GM21737 (cell line): ENCODE results near the gene C11orf86.

Source experiments
- ATAC-seq: cut with Tn5 transposase; IDR thresholded peaks from one replicate; pipeline ENCODE4 v1.9.1; 2021; ENCODE audit warnings: mild to moderate bottlenecking, moderate library complexity; ENCODE audit not compliant: unreplicated experiment

Gene C11orf86

DNA sequence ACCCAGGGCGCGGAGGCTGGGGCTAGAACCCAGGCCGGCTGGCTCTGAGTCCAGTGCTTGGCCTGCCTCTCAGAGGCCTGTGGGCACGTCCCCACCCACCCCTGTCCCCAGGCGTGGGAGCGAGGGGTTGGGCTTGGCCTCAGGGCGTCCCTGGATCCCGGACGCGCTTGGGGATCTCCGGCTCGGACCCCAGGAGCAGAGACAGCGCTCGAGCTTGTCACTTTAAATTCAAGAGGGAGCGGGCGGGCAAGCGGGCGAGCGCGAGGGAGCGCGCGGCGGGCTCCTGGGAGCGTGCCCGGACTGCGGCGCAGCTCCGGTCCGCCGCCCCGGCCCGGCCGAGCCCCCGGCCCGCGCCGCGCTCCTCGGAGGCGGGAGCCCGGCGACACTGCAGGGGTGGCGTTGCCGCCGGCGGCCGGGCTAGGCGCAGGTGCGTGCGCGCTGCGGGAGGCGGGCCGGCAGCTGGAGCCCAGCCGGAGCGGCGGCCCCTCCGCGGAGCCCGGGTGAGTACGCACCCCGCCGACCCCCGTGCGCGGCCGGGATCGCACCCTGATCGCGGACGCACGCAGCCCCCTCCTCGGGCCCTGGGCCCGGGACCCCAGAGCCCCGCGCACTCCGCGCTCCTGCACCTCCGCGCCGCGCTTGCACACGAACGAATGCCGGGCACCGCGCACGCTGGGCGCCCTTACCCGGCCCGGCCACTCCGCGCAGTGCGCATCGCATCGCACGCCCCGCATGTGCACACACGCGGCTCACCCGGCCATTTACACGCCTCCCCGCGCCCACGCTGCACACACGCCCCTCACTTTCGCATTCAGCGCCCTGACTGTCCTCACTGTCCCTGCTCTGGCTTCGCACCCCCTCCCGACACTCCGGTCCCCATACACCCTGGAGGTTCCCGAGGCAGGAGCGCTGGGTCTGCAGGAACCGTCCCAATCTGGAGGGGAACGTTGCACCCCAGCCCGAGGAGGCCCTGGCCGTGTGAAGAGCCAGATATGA, 48.2 kb downstream of the C11orf86 start, which contains the start of gene SYT12:
Gene SYT12 (plus strand): TSS at position 174 of the 996 bp plus-strand sequence. CDS start 7,011 bp downstream, outside the sequence.
- ATAC-seq = no peak

DNA sequence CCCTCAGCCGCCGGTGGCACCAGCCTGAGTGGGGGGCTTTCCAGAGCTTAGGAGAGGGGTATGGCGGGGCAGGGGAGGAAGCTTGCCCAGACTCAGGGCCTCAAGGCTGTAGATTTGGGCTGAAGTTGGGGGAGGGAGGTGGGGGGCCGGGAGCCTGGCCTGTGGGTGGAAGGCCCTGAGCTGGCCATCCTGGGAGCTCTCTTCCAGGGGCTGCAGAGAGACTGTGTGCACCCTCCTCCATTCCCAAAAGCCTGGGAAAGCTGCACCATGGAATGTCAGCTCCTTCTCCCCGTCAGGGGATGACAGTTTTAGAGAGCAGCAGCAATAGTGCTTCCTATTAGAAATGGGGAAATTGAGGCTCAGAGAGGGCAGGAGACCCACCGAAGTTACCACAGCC, 48.9 kb downstream of the C11orf86 start:
- no peak for ATAC-seq

DNA sequence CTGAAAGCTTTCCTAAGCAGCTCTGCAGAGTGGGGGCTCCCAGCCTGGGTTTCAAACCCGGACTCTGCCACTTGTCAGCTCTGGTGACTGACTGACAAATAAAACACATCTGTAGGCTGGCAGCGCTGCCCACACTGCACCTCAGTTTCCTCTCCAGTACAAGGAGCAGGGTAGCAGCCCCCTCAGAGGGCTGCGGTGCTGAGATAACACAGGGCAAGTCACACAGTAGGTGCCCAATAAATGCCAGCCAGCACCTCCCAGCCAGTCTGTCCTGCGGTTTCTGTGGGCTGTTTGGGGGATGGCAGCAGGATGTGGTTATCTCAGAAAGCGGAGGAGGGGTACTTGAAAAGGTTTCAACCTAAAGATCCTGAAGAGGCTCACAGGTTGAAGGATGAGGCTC, 49.3 kb downstream of the C11orf86 start:
- no peak for ATAC-seq

DNA sequence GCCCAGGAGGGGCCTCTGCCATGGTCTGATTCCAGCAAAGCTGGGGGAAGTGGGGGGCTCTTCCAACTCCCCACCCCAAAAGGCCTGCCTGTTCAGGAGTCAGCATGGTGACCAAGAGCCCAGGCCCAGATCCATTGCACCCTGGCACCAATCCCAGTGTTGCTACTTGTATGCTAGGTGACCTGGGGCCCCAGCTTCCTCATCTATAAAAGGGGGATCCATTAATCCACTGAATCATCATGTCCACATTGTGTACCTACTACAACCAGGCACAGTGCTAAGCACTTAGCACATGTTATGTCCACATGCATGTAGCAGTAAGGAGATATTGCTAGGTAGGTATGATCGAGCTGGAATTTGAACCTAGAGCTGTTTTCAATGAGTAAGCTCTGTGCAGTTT, 49.9 kb downstream of the C11orf86 start:
- ATAC-seq = no peak

DNA sequence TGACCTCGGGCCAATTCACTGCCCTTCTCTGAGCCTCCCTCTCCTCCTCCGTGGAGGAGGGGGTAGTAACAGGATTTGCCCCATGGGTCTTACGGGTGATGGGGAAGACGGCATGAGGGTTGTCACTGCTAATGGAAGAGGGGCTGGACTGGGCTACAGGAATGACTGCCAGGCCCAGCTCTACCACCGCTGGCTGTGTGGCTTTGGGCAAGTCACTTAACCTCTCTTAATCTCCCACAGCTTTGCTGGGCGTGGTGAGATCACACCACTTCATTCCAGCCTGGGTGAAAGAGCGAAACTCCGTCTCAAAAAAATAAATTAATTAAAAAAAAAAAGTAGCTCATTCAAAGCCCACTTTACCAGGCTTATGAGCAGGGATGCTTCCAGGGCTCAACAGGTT, 50.6 kb downstream of the C11orf86 start:
- ATAC-seq = no peak
